ENCODE measurements around the gene WDR18. TPM values are rescaled to one million over a fixed set of nuclear protein-coding genes. Genes with fewer than 3 reads are reported as not detected.

Gene WDR18
- total RNA-seq: 10 to 100 TPM; 26.5 to 81.5 TPM

GRCh38 chr19:984165-984967 is at the start of gene WDR18:
Gene WDR18, plus strand, starts transcription at chr19:984345. Its CDS starts 9 bp downstream, at chr19:984354.
- no peak for TF ChIP-seq CTCF (IDR thresholded peaks at IDR 0.05)
- peak within 1 kb of the TSS; percentile 86 for H3K4me3 ChIP-seq
- H3K9ac ChIP-seq (ENCODE audit: low read depth in 2 of 2, low read length in 2 of 2): peak within 1 kb of the TSS; percentile 84 to 90
- peak within 1 kb of the TSS; percentile 57 for H3K27ac ChIP-seq
- peak; percentile 94 for DNase-seq
- H3K27me3 ChIP-seq: no peaks in the 10 kb centered on the region
- H3K4me1 ChIP-seq: no peaks in the 10 kb centered on the region
- intact Hi-C loops (cut with DNase I): loop anchor here (10.0 kb wide), 1 partner anchor 120 kb away; no protein-coding TSS in a partner anchor
- H3K9me3 ChIP-seq: no peaks in the 10 kb centered on the region
- H3K36me3 ChIP-seq: no peaks in the 10 kb centered on the region

- Histone ChIP-seq H3K9ac (ENCODE audit: low read depth in 2 of 2, low read length in 2 of 2) (peak overlapping the region in 1 of 2 donors; percentile 38), H3K36me3 (no peaks in the 10 kb centered on the region), H3K4me3 (no peak overlapping the region), H3K4me1 (peaks cover 31% of the 10 kb centered on the region), H3K9me3 (no peaks in the 10 kb centered on the region), H3K27me3 (no peaks in the 10 kb centered on the region), H3K27ac (peak overlapping the region; percentile 41)
- intact Hi-C loops (cut with DNase I): no loop called here
- TF ChIP-seq CTCF (IDR thresholded peaks at IDR 0.05): no peak
- peak; percentile 88 for DNase-seq
These were observed 49.2 kb upstream of the WDR18 start for GRCh38 chr19:934865-935479.

GRCh38 chr19:936175-936546 is 48.0 kb upstream of the WDR18 start:
- Histone ChIP-seq H3K4me3 (no peak overlapping the region), H3K4me1 (peaks cover 34% of the 10 kb centered on the region), H3K9ac (ENCODE audit: low read depth in 2 of 2, low read length in 2 of 2) (no peak overlapping the region), H3K9me3 (no peaks in the 10 kb centered on the region), H3K36me3 (no peaks in the 10 kb centered on the region), H3K27me3 (no peaks in the 10 kb centered on the region), H3K27ac (no peak overlapping the region)
- intact Hi-C loops (cut with DNase I): no loop called here
- DNase-seq: no peak
- TF ChIP-seq CTCF (IDR thresholded peaks at IDR 0.05): no peak

GRCh38 chr19:937259-937694 is 46.9 kb upstream of the WDR18 start:
- Histone ChIP-seq H3K27ac (no peak overlapping the region), H3K27me3 (no peaks in the 10 kb centered on the region), H3K9me3 (no peaks in the 10 kb centered on the region), H3K36me3 (no peaks in the 10 kb centered on the region), H3K4me1 (peaks cover 36% of the 10 kb centered on the region), H3K4me3 (no peak overlapping the region), H3K9ac (ENCODE audit: low read depth in 2 of 2, low read length in 2 of 2) (no peak overlapping the region)
- intact Hi-C loops (cut with DNase I): no loop called here
- no peak for TF ChIP-seq CTCF (IDR thresholded peaks at IDR 0.05)
- no peak for DNase-seq

- DNase-seq: no peak
- Histone ChIP-seq H3K4me3 (no peak overlapping the region), H3K9me3 (no peaks in the 10 kb centered on the region), H3K27me3 (no peaks in the 10 kb centered on the region), H3K36me3 (no peaks in the 10 kb centered on the region), H3K27ac (no peak overlapping the region), H3K4me1 (peaks cover 26% of the 10 kb centered on the region), H3K9ac (ENCODE audit: low read depth in 2 of 2, low read length in 2 of 2) (no peak overlapping the region)
- TF ChIP-seq CTCF (IDR thresholded peaks at IDR 0.05): no peak
- intact Hi-C loops (cut with DNase I): no loop called here
These were observed 45.8 kb upstream of the WDR18 start for GRCh38 chr19:938233-938923.

Data from colonic mucosa (tissue), 4 donors.